ENCODE data around the gene ZNF532.
A peak's percentile ranks its signal among the peaks of the same experiment; 100 is the strongest.

ZNF532 gene

DNA sequence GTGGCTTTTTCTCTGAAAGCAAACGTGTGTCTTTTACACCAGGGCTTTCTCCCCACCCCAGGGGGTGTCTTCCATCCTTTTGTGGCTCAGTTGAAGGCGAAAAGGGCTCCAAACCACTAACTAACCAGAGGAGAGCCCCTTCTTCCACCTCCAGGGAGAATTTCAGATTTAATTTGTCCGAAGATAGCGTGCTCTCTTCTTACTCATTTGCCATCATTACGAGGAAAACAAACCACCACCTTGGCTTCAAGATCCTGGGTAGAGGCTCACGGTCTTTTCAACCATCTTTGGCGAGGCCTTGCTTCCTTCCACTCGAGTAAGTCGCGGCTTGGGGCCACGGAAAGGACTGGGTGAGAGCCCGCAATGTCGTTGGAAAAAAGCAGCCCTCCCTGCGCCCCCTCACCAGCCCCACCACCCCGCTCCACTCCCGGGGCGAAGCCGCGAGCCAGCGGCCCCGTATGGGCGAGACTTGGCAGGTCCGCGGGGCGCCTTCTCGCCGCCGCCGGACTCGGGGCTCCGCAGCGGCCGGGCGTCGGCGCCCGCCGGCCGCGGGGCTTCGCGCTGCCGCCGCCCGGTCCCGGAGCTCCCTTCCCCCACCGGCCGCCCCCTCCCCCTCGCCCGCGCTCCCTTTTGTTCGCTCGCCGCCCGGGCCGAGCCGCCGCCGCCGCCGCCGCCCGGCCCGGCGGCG is 1.7 kb upstream of the ZNF532 start:
- no peak for DNase-seq (ENCODE audit: low read depth)
- TF ChIP-seq CTCF (IDR thresholded peaks at IDR 0.05; ENCODE audit: low read depth, low read length, missing control alignments) = no peak
- peak overlapping the region; percentile 38 for H3K4me3 ChIP-seq (ENCODE audit: low read depth, low read length)
- in situ Hi-C loops (cut with HindIII; ENCODE audit: low sequenced_read_pairs) = no loop called here

GRCh38 chr18:58863539-58864145 is 1.0 kb upstream of the ZNF532 start:
- in situ Hi-C loops (cut with HindIII; ENCODE audit: low sequenced_read_pairs) = no loop called here
- no peak for TF ChIP-seq CTCF (IDR thresholded peaks at IDR 0.05; ENCODE audit: low read depth, low read length, missing control alignments)
- no peak for DNase-seq (ENCODE audit: low read depth)
- peak overlapping the region; percentile 36 for H3K4me3 ChIP-seq (ENCODE audit: low read depth, low read length)

DNA sequence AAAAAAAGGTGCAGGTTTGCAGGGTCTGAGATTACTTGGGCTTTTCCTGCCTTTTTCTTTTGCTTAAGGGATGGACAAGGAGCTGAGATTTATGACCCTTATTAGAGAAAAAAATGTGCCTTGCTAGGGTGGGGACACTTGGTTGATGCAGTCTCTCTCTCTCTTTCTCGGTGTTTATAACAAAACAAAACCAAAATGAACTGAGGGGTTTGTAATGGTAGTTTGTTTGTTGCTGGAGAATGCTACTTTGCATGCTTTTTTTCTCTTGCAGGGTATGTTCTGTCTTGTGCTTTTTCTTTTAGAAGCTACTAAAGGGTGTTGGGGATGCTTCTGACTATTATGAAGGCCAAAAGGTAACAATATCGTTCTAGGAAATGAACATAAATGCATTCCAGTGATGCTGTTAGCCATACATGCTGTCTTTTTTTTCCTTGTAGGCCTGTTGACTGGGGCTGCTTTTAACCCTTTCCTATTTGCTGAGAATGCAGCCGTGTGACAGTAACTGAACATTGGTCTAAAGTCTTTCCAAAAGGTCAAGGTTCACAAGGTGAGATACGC is 435 bp downstream of the ZNF532 start:
- no peak for DNase-seq (ENCODE audit: low read depth)
- H3K4me3 ChIP-seq (ENCODE audit: low read depth, low read length) = peak overlapping the region; percentile 36
- no peak for TF ChIP-seq CTCF (IDR thresholded peaks at IDR 0.05; ENCODE audit: low read depth, low read length, missing control alignments)
- in situ Hi-C loops (cut with HindIII; ENCODE audit: low sequenced_read_pairs) = no loop called here

- in situ Hi-C loops (cut with HindIII; ENCODE audit: low sequenced_read_pairs) = no loop called here
- no peak for TF ChIP-seq CTCF (IDR thresholded peaks at IDR 0.05; ENCODE audit: low read depth, low read length, missing control alignments)
- DNase-seq (ENCODE audit: low read depth) = no peak
- H3K4me3 ChIP-seq (ENCODE audit: low read depth, low read length) = peak overlapping the region; percentile 36
Observed at GRCh38 chr18:58865701-58866065, 1.0 kb downstream of the ZNF532 start.

DNA sequence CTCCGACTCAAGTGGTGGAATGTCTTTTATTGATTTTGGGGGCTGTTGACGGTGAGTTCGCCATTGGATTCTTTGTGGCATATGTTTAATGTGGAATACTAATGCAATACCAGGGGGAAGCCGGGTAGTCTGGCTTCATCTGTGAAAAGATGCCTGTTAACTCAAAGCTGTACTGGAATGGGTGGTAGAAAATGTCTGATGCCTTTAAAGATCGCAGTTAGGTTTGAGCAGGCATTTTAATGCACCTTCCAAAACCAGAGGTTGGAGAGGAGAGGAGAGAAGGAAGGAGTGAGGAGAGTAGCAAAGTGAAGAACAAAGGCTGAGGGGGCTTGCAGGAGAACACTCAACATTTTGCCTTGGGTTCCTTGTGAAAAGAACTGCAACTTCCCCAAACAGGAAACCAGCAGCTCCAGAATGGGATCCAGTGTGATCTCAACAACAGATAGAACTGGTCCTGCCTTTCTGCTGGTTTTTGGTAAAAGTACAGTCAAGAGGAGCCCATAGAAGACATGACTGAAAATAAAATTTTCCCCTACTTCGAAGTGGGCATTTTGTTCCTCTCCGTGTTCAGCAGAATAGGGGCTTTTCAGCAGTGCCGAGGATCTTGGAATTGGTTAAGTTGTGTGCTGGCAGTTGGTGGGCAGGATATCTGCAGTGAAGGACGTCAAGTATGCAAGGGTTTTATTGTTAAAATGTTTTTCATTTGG is 1.5 kb downstream of the ZNF532 start:
- in situ Hi-C loops (cut with HindIII; ENCODE audit: low sequenced_read_pairs) = no loop called here
- peak overlapping the region; percentile 36 for H3K4me3 ChIP-seq (ENCODE audit: low read depth, low read length)
- no peak for DNase-seq (ENCODE audit: low read depth)
- TF ChIP-seq CTCF (IDR thresholded peaks at IDR 0.05; ENCODE audit: low read depth, low read length, missing control alignments) = no peak

GRCh38 chr18:58866773-58867150 is 2.1 kb downstream of the ZNF532 start:
- no peak for DNase-seq (ENCODE audit: low read depth)
- TF ChIP-seq CTCF (IDR thresholded peaks at IDR 0.05; ENCODE audit: low read depth, low read length, missing control alignments) = no peak
- in situ Hi-C loops (cut with HindIII; ENCODE audit: low sequenced_read_pairs) = no loop called here
- H3K4me3 ChIP-seq (ENCODE audit: low read depth, low read length) = peak overlapping the region; percentile 36
